Esophagus mucosa (tissue), 1 donor: Measurements from ENCODE around the gene MRPS18A. TPM values are rescaled to one million over a fixed set of nuclear protein-coding genes. Genes with fewer than 3 reads are reported as not detected.
"Not testable (repeated sequence)": the region's sequence is repeated elsewhere in the genome, so short reads cannot be mapped to it uniquely, and the experiment has no call there.

Experiments used
- ATAC-seq: fragments of 200-7000 bp; cut with Tn5 transposase; one replicate; pipeline ENCODE4 v1.9.1; 2020
- total RNA-seq: library from RNA; stranded (reverse); gene quantifications from one replicate; pipeline ENCODE4 v1.2.4, GENCODE V29; 2023
- donor health status: DM: yes; HTN: yes; CAD: no.

MRPS18A gene
- total RNA-seq, 1 donor from 2014 or later: 44.5 TPM

- ATAC-seq: no peak
Measured at GRCh38 chr6:43717389-43717788, 29.8 kb upstream of the MRPS18A start.

GRCh38 chr6:43716099-43716498, 28.5 kb upstream of the MRPS18A start:
- no peak for ATAC-seq

DNA sequence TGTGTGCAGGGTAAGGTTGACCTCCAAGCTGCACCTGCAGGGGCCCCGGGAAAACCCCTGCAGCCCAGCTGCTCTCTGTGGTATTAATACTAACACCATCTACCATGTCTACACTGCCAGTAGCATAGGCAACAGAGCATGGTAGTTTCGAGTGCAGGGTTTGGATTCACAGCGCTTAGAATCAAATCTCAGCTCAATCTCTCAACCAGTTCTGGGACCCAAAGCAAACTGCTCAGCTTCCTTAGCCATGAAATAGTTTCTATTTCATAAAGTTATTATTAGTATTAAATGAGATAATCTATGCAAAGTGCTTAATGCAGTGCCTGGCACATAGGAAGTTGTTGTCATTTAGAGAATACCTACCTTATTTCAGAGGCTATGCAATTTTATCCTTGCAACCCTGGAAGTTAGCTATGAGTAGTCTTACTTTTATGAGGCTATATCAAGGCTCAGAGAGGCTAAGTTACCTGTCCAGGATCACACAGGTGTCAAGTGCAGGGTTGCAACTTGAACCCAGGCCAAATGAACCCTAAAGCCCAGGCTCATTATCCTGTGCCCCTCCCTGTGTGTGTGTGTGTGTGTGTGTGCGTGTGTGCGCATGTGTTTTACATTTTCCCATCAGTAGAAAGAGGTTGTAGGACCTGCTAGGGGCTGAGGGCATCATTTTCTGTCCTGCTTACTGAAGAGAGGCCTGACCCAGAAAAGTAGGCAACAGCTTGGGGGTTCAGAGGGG, 27.6 kb upstream of the MRPS18A start:
- peak; percentile 18 for ATAC-seq

DNA sequence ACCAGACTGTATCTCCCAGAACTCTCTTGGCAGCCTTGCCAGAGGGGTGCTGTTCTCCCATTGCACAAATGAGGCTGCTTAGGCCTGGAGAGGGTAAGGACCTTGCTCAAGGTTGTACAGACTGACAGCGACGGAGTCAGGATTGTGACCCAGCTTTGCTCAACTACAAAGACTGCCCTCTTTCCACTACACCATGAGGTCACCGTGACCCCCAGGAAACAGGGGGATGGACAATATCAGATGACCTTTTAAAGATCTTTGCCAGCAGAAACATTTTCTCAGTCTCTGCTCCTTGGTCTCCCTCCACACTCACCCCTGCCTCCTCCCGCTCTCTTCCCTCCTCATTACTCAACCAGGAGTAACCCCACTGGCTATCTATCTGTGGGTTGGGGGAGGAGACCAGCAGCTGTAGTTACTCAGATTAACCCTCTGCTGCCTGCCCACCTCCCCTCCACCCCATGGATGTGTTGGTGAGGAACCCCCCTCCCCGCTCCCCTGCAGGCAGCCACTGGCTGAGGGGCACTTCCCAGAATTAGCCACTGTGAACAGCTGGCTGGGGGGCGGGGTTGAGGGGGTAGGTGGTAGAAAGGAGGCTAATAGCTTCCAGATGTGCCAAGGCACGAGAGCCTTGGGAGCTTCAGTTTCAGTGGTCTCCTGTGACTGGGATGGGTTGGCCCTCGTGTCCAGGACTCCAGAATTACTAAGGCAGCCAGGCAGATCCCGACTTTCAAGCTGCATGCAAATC, 26.9 kb upstream of the MRPS18A start:
- ATAC-seq: no peak

- ATAC-seq: no peak
Measured at GRCh38 chr6:43713643-43714310, 26.2 kb upstream of the MRPS18A start.

DNA sequence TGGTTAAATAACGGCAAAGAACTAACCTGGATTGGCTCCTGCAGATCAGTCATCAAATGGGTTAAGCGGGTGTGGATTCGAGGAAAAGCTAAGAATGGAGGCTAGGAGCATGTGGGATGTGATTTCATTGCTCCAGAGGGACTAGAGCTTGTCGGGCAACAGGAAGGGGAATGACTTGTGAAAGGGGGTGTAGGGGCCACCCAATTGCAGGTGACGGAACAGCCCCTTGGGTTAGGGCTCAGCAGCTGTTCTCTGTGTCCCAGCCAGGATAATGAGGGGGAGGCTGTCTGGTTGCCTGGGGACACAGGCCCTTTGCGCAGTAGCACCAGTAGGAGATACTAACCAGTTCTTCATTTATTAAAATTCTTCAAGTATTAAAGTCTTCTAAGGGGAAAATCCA, 25.0 kb upstream of the MRPS18A start:
- ATAC-seq: no peak

GRCh38 chr6:43710576-43710975, 23.0 kb upstream of the MRPS18A start:
- no peak for ATAC-seq

DNA sequence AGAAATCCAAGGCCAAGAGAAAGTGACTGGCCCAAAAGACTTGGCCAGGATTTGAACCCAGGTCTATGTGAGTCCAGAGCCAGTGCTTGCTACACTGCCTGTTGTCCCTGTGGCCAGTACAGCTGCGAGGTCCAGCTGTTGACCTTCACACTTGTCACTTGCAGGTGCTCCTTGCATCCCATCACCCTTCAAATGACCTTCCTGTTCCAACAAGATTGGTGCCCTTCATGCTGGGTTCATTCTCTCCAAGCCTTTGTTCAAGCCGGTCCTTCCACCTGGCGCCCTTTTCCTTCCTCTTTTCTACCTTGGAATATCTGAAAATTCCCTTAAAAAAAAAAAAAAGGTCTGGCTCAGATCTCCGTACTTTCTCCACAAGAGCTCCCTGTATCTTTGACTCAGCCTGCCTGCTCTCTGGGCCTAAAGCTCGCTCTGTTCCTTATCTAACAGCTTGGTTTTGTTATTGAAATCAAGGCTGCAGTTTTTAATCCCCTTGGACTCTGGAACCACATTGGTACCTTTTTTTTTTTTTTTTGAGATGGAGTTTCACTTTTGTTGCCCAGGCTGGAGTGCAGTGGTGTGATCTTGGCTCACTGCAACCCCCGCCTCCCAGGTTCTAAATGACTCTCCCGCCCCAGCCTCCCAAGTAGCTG, 22.2 kb upstream of the MRPS18A start:
- ATAC-seq: no peak

- ATAC-seq: peak; percentile 72
Measured at GRCh38 chr6:43708860-43709653, 21.5 kb upstream of the MRPS18A start.

GRCh38 chr6:43707767-43708166, 20.2 kb upstream of the MRPS18A start:
- no peak for ATAC-seq

- ATAC-seq: no peak
Measured at GRCh38 chr6:43707269-43707668, 19.7 kb upstream of the MRPS18A start.

DNA sequence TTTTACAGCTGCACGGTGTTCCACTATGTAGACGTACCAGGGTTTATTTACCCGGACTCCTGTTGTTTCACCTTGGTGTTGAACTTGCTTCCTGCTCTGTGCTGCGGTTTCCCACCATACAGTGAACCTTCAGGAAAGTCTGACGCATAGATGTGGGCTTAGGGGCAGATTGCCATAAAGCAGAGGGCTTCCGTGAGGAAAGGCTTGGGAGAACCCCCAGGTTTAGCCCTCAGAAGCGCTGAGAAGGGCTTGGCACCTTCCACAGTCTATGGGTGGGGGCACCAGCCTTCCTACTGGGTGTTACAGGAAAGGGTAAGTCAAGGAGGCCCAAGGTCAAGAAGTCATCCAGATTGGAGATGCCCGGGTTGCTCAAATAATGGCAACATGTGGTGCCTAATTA, 19.2 kb upstream of the MRPS18A start:
- ATAC-seq: no peak

DNA sequence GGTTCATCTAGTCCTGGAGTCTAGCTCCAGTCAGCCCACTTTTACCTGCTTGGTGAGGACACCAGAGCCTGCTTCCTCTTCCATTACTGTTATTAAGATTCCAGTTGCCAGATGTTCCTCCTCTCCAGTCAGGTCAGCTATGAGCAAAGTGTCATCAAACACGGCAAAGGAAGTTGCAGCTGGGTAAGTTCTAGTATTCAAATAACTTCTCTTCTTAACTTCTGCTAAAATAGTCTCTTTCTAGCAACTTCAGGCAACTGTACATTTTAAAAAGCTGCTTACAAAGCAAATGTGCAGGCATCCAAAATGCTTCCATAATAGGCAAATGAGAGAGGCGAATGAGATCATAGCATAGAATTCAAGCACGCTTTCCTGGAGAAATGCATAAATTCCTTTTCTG, 18.4 kb upstream of the MRPS18A start:
- ATAC-seq: no peak

DNA sequence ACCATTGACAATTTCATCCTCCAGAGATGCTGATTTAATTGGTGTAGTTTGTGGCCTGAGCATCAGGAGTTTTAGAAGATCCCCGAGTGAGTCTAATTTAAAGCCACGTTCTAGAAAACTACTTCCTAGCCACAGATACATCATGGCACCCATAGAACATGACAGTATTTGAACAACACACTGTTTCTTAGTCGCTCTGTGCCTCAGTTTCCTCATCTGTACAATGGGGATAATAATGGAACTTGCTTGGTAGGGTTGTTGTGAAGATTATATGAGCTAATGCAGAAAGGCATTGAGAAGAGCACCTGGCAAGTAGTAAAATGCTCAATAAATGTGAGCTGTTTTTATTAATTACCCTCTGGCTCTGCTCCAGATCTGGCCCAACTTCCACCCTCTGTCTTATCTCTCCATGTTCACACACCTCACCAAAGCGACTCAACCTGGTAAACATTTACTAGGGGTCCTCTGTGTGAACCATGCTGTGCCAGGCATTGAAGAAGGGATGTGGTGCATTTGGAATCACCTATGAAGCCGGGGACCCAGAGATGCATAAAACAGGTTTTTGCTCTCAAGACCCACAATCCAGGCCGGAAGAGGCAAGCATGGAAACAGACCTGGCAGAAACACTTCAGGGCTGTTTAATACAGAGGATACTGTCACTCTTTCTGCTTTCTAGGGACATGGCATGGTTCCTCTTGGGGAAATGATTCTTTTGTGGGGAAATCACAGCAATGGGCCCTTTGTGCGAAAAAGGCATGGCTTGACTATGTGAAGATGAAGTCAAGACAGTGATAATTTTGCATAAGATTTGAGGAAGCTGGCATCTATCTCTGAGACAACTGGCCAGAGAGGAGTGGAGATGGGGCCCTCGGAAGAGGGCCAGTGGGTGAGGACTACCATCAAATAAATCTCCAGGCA, 16.2 kb upstream of the MRPS18A start:
- ATAC-seq: no peak

DNA sequence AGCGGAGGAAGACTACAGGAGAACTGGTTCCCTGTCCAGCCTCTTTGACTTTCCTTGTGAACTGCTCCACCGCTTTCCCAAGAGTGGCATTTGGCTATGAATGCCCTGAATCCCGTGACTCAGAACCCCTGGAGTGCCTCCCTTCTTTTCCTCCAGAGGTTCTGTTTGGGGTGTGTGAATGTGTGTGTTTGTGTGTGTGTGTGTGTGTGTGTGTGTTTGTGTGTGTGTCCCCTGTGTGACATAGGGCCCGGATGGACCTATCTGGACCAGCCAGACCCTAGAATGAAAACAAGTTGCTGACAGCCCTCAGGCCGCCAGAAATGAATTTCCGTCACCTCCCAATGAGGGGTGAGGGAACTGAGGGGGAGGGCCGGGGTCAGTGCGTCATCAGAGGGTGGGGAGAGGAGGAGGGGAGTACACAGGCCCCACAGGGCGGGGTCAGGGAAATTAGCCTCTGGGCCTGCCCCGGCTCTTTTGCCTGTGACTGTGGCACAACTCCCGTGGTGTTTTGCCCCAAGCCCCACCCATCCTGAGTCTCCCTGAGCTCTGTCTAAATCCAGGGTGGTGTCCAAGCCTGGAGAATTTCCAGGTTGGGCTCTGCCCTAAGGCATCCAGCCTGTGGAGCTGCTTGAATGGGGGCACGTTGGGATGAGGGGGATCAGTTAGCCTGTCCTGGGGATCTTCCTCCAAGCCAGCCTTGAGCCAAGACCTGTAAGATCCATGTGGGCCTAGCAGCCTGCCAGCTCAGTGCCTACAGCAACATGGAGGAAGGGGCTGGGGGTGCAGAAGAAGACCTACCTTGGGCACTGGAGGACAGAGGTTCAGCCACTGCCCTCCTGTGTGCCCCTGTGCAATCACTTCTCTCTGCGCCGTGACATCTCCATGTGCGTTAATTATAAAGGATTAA, 15.2 kb upstream of the MRPS18A start:
- peak; percentile 94 for ATAC-seq

DNA sequence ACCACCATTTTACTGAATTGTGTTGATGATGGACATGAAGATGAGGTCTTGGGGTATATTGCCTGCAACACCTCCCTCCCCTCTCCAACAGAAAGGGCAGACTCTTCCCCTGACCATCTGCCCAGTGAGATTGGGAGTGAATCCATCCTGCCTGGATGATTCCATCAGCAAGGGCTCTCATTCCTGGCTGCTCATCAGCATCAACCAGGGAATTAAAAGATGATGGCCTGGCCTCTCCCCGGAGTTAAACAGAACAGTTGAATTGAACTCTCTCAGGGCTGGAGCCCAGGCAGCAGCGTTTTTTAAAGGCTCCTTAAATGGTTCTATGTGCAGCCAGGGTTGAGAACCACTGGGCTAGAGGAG, 14.6 kb upstream of the MRPS18A start:
- ATAC-seq: no peak

GRCh38 chr6:43700939-43701560, 13.5 kb upstream of the MRPS18A start:
- not testable (repeated sequence) for ATAC-seq

GRCh38 chr6:43699564-43700186, 12.1 kb upstream of the MRPS18A start:
- peak; percentile 32 for ATAC-seq
